Measurements from ENCODE around the gene CDK18. TPM values are rescaled to one million over a fixed set of nuclear protein-coding genes. Genes with fewer than 3 reads are reported as not detected.

The CDK18 gene
- total and polyA plus RNA-seq, 2 donors from 2014 or later: 25.7 to 36.3 TPM

DNA sequence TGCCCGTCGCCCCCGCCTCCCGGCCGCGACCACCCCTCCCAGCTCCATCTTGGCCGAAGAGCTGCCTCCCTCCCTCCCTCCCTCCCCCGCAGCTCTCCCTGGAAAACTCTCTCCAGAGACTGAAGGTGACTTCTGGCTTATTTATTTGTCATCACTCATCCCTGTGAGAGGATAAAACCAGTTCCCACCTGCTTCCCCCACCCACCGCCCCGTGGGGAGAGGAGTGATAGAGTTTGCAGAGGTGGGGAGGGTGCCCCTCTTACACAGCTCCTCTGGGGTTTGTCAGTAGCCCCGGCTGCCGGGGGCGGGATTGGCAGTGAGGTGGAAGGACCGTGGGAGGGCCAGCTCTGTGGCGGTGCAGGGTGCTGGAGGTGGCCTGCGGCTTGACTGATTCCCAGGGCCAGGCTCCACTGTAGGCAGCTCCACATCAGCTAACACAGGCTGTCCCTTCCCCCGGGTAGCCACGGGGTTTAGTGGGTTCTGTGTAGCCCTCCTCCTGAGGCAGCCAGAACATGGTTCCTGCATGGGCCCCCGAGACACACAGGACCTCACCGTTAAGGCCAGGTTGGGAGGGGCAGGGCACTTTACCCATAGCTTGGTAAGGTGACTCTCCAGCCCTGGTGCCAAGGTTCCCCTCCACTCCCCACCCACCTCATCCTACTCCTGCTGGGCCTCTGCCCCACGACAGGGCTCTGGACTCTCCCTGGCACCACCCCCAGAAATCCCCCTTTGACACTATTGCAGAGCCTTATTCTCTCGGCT lies 65.1 kb downstream of the CDK18 start:
- TF ChIP-seq, protein P1, sequence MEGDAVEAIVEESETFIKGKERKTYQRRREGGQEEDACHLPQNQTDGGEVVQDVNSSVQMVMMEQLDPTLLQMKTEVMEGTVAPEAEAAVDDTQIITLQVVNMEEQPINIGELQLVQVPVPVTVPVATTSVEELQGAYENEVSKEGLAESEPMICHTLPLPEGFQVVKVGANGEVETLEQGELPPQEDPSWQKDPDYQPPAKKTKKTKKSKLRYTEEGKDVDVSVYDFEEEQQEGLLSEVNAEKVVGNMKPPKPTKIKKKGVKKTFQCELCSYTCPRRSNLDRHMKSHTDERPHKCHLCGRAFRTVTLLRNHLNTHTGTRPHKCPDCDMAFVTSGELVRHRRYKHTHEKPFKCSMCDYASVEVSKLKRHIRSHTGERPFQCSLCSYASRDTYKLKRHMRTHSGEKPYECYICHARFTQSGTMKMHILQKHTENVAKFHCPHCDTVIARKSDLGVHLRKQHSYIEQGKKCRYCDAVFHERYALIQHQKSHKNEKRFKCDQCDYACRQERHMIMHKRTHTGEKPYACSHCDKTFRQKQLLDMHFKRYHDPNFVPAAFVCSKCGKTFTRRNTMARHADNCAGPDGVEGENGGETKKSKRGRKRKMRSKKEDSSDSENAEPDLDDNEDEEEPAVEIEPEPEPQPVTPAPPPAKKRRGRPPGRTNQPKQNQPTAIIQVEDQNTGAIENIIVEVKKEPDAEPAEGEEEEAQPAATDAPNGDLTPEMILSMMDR (IDR thresholded peaks at IDR 0.05; ENCODE audit: borderline replicate concordance, extremely low read depth, insufficient read depth): no peak
- DNase-seq (peak in 4 of 5 donors; percentile 61 to 79 (median 73)), FAIRE-seq (no peak)
- Histone ChIP-seq H3K4me3 (ENCODE audit: low read length in 3 of 3) (peak overlapping the region in 2 of 3 donors; percentile 12 to 48), H3K4me1 (ENCODE audit: control insufficient read depth in 2 of 3, insufficient read depth in 2 of 3, low read depth in 1 of 3, low read length in 3 of 3) (peaks cover 0 to 7% (median 0%) of the 10 kb centered on the region in 3 donors), H3K36me3 (ENCODE audit: control insufficient read depth in 2 of 3, insufficient read depth in 3 of 3, low read length in 3 of 3) (no peaks in the 10 kb centered on the region), H3K27me3 (ENCODE audit: control insufficient read depth, insufficient read depth, low read length) (peaks cover 3% of the 10 kb centered on the region), H3K27ac (ENCODE audit: low read depth in 2 of 2, low read length in 2 of 2) (peak overlapping the region; percentile 47 to 78), H3K9me3 (ENCODE audit: control insufficient read depth in 2 of 3, insufficient read depth in 1 of 3, low read length in 3 of 3) (no peaks in the 10 kb centered on the region), H3K9ac (ENCODE audit: low read length in 3 of 3) (peak overlapping the region in 2 of 3 donors; percentile 4 to 8)
- intact Hi-C loops (cut with DNase I): no loop called here

DNA sequence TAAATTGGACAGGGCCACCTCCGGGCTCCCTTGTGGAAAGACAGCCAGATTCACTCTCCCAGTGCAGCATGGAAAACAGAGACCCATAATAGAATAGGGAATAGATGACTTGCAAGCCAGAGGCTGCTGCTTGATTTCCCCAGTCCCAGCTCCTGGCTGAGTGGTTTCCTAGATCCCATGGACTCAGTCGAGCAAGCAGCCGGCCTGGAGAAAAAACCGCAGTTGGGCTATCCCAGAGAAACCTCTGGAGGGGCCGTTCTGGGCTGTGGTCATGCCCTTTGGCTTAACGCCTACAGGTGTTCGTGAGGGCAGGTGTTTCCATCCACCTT lies 65.7 kb downstream of the CDK18 start:
- H3K4me1 ChIP-seq (ENCODE audit: control insufficient read depth in 2 of 3, insufficient read depth in 2 of 3, low read depth in 1 of 3, low read length in 3 of 3): peaks cover 0 to 11% (median 0%) of the 10 kb centered on the region in 3 donors
- peak in 3 of 5 donors; percentile 31 to 46 (median 45) for DNase-seq
- intact Hi-C loops (cut with DNase I): no loop called here
- H3K27me3 ChIP-seq (ENCODE audit: control insufficient read depth, insufficient read depth, low read length): peaks cover 3% of the 10 kb centered on the region
- TF ChIP-seq, protein P1 (IDR thresholded peaks at IDR 0.05; ENCODE audit: borderline replicate concordance, extremely low read depth, insufficient read depth): no peak
- no peaks in the 10 kb centered on the region for H3K36me3 ChIP-seq (ENCODE audit: control insufficient read depth in 2 of 3, insufficient read depth in 3 of 3, low read length in 3 of 3)
- FAIRE-seq: no peak
- peak overlapping the region; percentile 1 to 47 for H3K27ac ChIP-seq (ENCODE audit: low read depth in 2 of 2, low read length in 2 of 2)
- H3K4me3 ChIP-seq (ENCODE audit: low read length in 3 of 3): peak overlapping the region in 2 of 3 donors; percentile 12 to 48
- H3K9ac ChIP-seq (ENCODE audit: low read length in 3 of 3): peak overlapping the region in 1 of 3 donors; percentile 8
- no peaks in the 10 kb centered on the region for H3K9me3 ChIP-seq (ENCODE audit: control insufficient read depth in 2 of 3, insufficient read depth in 1 of 3, low read length in 3 of 3)

DNA sequence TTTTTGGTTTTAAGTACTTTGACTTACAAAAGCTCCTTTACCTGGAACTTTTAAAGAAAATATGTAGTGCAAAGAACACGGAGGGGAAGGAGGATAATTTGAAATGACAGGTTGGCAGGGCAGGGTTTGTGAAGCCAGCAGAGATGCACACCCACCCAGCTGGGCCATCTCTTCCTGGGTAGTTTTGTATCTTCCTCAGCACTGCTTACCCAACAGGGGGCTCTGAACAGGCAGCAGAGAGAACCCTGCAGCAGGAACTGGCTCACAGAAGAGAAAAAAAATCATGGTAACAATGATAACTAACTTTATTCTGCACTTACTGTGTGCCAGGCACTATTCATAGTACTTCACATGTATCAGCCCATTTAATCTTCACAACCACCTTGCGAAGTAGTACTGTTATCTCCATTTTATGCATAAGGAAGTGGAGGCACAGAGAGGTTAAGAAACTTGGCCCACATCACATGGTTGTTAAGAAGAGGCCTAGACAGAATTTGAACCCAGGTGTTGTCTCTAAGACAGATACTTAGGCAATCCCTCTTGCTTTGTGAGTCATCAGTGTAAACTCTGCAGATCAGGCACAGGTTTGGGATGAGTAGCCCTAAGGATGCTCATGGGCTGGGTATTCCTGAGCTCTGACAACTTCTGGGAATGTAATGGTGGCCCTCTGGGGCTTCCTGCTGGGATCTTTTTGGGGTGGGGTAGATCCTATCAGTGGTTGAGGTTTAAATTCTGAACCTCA lies 66.5 kb downstream of the CDK18 start:
- peaks cover 0 to 18% (median 4%) of the 10 kb centered on the region in 3 donors for H3K4me1 ChIP-seq (ENCODE audit: control insufficient read depth in 2 of 3, insufficient read depth in 2 of 3, low read depth in 1 of 3, low read length in 3 of 3)
- H3K27me3 ChIP-seq (ENCODE audit: control insufficient read depth, insufficient read depth, low read length): peaks cover 3% of the 10 kb centered on the region
- H3K9ac ChIP-seq (ENCODE audit: low read length in 3 of 3): peak overlapping the region in 1 of 3 donors; percentile 34
- peak overlapping the region in 1 of 3 donors; percentile 48 for H3K4me3 ChIP-seq (ENCODE audit: low read length in 3 of 3)
- TF ChIP-seq, protein P1 (IDR thresholded peaks at IDR 0.05; ENCODE audit: borderline replicate concordance, extremely low read depth, insufficient read depth): no peak
- DNase-seq (peak in 2 of 5 donors; percentile 8 to 17), FAIRE-seq (no peak)
- peak overlapping the region; percentile 1 to 32 for H3K27ac ChIP-seq (ENCODE audit: low read depth in 2 of 2, low read length in 2 of 2)
- intact Hi-C loops (cut with DNase I): no loop called here
- no peaks in the 10 kb centered on the region for H3K9me3 ChIP-seq (ENCODE audit: control insufficient read depth in 2 of 3, insufficient read depth in 1 of 3, low read length in 3 of 3)
- H3K36me3 ChIP-seq (ENCODE audit: control insufficient read depth in 2 of 3, insufficient read depth in 3 of 3, low read length in 3 of 3): no peaks in the 10 kb centered on the region
